Osteocyte (in vitro differentiated cells): Measurements from ENCODE around the gene HCN2. TPM values are rescaled to one million over a fixed set of nuclear protein-coding genes. Genes with fewer than 3 reads are reported as not detected.

ENCODE experiments used
- DNase-seq: peaks from one replicate; pipeline ENCODE4 v3.0.0; 2021; ENCODE audit warnings: mixed read lengths; ENCODE audit not compliant: unreplicated experiment; ENCODE audit errors: extremely low spot score
- H3K27ac Mint-ChIP-seq: one replicate; pipeline ENCODE4 v1.8.0; 2021; ENCODE audit warnings: mild to moderate bottlenecking, mixed read lengths; ENCODE audit not compliant: unreplicated experiment
- H3K27me3 Mint-ChIP-seq: one replicate; pipeline ENCODE4 v1.8.0; 2021; ENCODE audit warnings: mixed read lengths; ENCODE audit not compliant: unreplicated experiment
- H3K36me3 Mint-ChIP-seq: one replicate; pipeline ENCODE4 v1.8.0; 2021; ENCODE audit warnings: mixed read lengths; ENCODE audit not compliant: unreplicated experiment
- H3K4me1 Mint-ChIP-seq: one replicate; pipeline ENCODE4 v1.8.0; 2021; ENCODE audit warnings: mixed read lengths; ENCODE audit not compliant: unreplicated experiment
- H3K4me3 Mint-ChIP-seq: one replicate; pipeline ENCODE4 v1.8.0; 2021; ENCODE audit warnings: mild to moderate bottlenecking, moderate library complexity, mixed read lengths; ENCODE audit not compliant: unreplicated experiment
- H3K9me3 Mint-ChIP-seq: one replicate; pipeline ENCODE4 v1.8.0; 2021; ENCODE audit warnings: mixed read lengths; ENCODE audit not compliant: unreplicated experiment
- total RNA-seq: library from RNA; stranded (reverse); gene quantifications from 2 replicates; pipeline ENCODE4 v1.2.1, GENCODE V29; 2021
- TF ChIP-seq, protein P1 (sequence below): fragments of 200-600 bp; sonication (generic); IDR thresholded peaks from 2 replicates; pipeline ENCODE4 v1.5.0; 2021; ENCODE audit warnings: antibody characterized with exemption, mild to moderate bottlenecking, moderate library complexity

HCN2 gene
- total RNA-seq, 1 donor from 2014 or later = 28.3 TPM

DNA sequence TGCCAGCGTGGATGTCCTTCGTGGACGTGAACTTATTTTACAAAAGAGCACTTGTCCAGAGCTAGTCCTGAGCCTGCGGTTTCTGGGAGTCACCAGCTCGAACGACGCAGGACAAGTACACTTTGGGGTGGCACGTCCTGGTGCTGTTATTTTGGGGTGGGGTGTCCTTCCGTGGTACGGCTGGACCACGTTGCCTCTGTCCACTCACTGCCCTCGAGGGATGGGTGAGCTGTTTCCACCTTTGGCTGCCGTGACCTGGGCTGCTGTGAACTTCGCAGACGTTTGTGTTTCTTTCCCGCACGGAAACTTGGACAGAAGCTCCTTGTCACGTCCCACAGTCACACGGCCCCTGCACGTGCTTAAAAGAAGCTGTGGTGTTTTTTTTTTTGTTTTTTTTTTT lies 34.9 kb upstream of the HCN2 start:
- Mint-ChIP-seq H3K4me1 (peaks cover 20% of the 10 kb centered on the region), H3K27ac (no peak overlapping the region), H3K4me3 (no peak overlapping the region), H3K36me3 (no peaks in the 10 kb centered on the region), H3K27me3 (no peaks in the 10 kb centered on the region), H3K9me3 (no peaks in the 10 kb centered on the region)
- DNase-seq = no peak
- TF ChIP-seq, protein P1, sequence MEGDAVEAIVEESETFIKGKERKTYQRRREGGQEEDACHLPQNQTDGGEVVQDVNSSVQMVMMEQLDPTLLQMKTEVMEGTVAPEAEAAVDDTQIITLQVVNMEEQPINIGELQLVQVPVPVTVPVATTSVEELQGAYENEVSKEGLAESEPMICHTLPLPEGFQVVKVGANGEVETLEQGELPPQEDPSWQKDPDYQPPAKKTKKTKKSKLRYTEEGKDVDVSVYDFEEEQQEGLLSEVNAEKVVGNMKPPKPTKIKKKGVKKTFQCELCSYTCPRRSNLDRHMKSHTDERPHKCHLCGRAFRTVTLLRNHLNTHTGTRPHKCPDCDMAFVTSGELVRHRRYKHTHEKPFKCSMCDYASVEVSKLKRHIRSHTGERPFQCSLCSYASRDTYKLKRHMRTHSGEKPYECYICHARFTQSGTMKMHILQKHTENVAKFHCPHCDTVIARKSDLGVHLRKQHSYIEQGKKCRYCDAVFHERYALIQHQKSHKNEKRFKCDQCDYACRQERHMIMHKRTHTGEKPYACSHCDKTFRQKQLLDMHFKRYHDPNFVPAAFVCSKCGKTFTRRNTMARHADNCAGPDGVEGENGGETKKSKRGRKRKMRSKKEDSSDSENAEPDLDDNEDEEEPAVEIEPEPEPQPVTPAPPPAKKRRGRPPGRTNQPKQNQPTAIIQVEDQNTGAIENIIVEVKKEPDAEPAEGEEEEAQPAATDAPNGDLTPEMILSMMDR = no peak

DNA sequence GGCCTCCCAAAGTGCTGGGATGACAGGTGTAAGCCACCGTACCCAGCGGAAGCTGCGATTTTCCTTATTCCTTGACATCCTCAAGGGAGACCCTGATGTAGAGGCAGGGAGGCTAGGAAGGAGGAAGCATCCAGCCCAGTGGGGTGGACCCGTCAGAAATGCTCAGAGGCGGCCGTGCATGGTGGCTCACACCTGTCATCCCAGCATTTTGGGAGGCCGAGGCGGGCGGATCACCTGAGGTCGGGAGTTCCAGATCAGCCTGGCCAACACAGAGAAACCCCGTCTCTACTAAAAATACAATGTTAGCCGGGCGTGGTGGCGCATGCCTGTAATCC lies 34.2 kb upstream of the HCN2 start:
- H3K36me3 Mint-ChIP-seq = no peaks in the 10 kb centered on the region
- no peaks in the 10 kb centered on the region for H3K27me3 Mint-ChIP-seq
- H3K27ac Mint-ChIP-seq = no peak overlapping the region
- TF ChIP-seq, protein P1 = no peak
- DNase-seq = no peak
- H3K4me1 Mint-ChIP-seq = peaks cover 20% of the 10 kb centered on the region
- no peak overlapping the region for H3K4me3 Mint-ChIP-seq
- H3K9me3 Mint-ChIP-seq = no peaks in the 10 kb centered on the region

DNA sequence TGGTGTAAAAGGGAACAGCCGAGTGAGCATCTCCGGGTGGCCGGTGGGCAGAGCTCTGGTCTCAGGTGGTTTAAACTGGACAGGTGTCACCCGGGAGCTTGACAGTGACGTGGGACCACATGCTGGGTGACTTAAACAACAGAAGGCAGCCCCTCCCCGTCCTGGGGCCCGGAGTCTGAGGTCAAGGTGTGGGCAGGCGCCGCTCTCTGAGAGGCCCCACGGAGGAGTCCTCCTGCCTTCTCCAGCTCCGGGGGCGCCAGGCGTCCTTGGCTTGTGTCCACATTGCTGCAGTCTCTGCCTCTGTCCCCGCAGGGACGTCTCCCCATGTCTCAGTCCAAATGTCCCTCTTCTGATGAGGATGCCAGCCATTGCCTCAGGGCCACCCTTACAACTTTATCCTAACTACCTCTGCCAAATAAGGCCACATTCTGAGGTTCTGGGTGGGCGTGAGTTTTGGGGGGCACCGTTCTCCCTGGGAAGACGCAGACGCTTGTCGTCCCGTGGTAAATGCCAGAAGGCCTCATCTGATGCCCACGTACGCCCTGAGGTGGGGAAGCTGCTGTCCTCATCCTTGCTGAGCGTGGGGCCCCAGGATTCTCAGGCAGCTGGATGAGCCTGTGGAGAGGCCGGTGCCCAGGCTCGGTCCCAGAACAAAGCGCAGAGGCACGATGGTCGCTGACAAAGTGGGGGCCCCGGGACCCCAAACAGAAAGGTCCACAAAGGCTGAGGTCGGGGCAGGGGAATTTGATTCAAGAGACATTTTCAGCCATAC lies 32.9 kb upstream of the HCN2 start:
- TF ChIP-seq, protein P1 = no peak

DNA sequence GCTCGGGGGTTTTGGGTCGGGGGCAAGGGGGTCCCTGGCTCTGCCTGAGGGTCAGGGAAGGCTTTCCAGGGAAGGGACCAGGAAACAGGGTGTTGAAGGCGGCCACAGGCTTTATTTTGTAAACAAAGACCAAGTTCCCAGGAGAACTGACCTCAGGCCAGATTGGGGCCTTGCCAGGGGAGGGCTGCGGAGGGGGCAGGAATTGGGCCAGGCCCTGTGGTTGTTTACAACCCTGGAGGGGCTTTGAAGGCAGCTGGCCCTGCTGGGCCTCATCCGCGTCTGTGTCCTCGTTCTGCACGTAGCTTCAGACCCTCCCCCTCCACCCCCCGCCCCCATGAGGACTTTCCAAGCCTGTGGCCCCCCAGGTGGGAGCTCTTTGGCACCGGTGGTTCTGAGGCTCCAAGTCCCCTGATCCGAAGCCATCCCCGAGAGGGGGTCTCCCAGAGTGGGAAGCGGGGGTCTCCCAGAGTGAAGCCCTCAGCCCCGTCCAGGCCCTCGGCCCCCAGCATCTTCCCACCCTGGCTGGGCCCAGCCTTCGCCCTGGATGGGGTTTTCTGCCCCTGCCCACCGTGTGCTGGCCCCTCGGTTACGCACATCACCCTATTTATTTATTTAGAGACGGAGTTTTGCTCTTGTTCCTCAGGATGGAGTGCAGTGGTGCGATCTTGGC lies 30.8 kb upstream of the HCN2 start:
- TF ChIP-seq, protein P1 = no peak
- Mint-ChIP-seq H3K27ac (no peak overlapping the region), H3K27me3 (no peaks in the 10 kb centered on the region), H3K4me1 (peaks cover 15% of the 10 kb centered on the region), H3K9me3 (no peaks in the 10 kb centered on the region), H3K36me3 (no peaks in the 10 kb centered on the region), H3K4me3 (no peak overlapping the region)
- DNase-seq = peak; percentile 82

More for the DNA sequence above, 32.9 kb upstream of the HCN2 start:
- Mint-ChIP-seq H3K4me3 (no peak overlapping the region), H3K9me3 (no peaks in the 10 kb centered on the region), H3K27me3 (no peaks in the 10 kb centered on the region), H3K4me1 (peaks cover 15% of the 10 kb centered on the region), H3K36me3 (no peaks in the 10 kb centered on the region), H3K27ac (no peak overlapping the region)
- no peak for DNase-seq

DNA sequence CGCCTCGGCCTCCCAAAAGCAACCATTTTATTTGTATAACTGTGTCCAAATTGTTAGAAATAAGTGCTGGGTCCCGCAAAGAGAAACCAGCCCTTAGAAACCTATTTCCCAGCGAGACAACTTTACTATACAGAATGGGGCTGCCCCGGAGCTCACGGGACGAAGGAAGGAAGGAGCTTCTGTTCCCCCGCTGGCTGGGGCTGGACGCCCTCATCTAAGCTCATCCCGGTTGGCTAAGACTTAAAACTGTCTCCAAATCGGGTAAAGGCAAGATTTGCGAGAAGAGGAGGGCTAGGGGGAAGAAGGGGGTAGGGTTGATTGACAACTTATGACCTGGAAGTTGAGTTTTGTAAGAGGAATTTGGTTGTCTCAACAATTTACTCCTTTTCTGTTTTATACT lies 29.6 kb upstream of the HCN2 start:
- Mint-ChIP-seq H3K9me3 (no peaks in the 10 kb centered on the region), H3K27ac (no peak overlapping the region), H3K36me3 (no peaks in the 10 kb centered on the region), H3K4me1 (peaks cover 15% of the 10 kb centered on the region), H3K4me3 (no peak overlapping the region), H3K27me3 (no peaks in the 10 kb centered on the region)
- TF ChIP-seq, protein P1 = no peak
- no peak for DNase-seq
